HG02678 (cell line): Measurements from ENCODE around the gene PIAS1.
"Not testable (repeated sequence)": the region's sequence is repeated elsewhere in the genome, so short reads cannot be mapped to it uniquely, and the experiment has no call there.

ENCODE experiments used
- ATAC-seq: cut with Tn5 transposase; IDR thresholded peaks from one replicate; pipeline ENCODE4 v1.9.1; 2021; ENCODE audit warnings: mild to moderate bottlenecking, moderate library complexity; ENCODE audit not compliant: unreplicated experiment

PIAS1 gene

GRCh38 chr15:68053701-68054627, at the start of gene PIAS1:
TSS of gene PIAS1 (plus strand) at chr15:68054315. CDS start at chr15:68054327, 12 bp downstream.
- peak; percentile 87 for ATAC-seq

GRCh38 chr15:68007642-68008041, 46.5 kb upstream of the PIAS1 start:
- ATAC-seq, result not testable (repeated sequence)

- no peak for ATAC-seq
Observed at GRCh38 chr15:68010361-68011153, 43.6 kb upstream of the PIAS1 start.

GRCh38 chr15:68012911-68013310, 41.2 kb upstream of the PIAS1 start:
- ATAC-seq, result no peak

- ATAC-seq, result no peak
Observed at GRCh38 chr15:68014219-68014618, 39.9 kb upstream of the PIAS1 start.

- no peak for ATAC-seq
Observed at GRCh38 chr15:68015244-68015643, 38.9 kb upstream of the PIAS1 start.

GRCh38 chr15:68017201-68017600, 36.9 kb upstream of the PIAS1 start:
- no peak for ATAC-seq

- no peak for ATAC-seq
Observed at GRCh38 chr15:68018797-68019444, 35.2 kb upstream of the PIAS1 start.

- no peak for ATAC-seq
Observed at GRCh38 chr15:68019814-68020525, 34.1 kb upstream of the PIAS1 start.

- no peak for ATAC-seq
Observed at GRCh38 chr15:68020685-68021084, 33.4 kb upstream of the PIAS1 start.

- ATAC-seq, result no peak
Observed at GRCh38 chr15:68022061-68022460, 32.1 kb upstream of the PIAS1 start.

GRCh38 chr15:68023307-68024101, 30.6 kb upstream of the PIAS1 start:
- no peak for ATAC-seq

- ATAC-seq, result no peak
Observed at GRCh38 chr15:68025835-68026424, 28.2 kb upstream of the PIAS1 start.

- ATAC-seq, result no peak
Observed at GRCh38 chr15:68027388-68027787, 26.7 kb upstream of the PIAS1 start.

GRCh38 chr15:68028137-68028887, 25.8 kb upstream of the PIAS1 start:
- no peak for ATAC-seq

- ATAC-seq, result no peak
Observed at GRCh38 chr15:68028888-68029207, 25.3 kb upstream of the PIAS1 start.

- ATAC-seq, result no peak
Observed at GRCh38 chr15:68029959-68030358, 24.2 kb upstream of the PIAS1 start.

- no peak for ATAC-seq
Observed at GRCh38 chr15:68031404-68031803, 22.7 kb upstream of the PIAS1 start.

GRCh38 chr15:68032672-68033071, 21.4 kb upstream of the PIAS1 start:
- ATAC-seq, result no peak
